PC-9 (cell line): ENCODE data around the gene LCP1. TPM values are rescaled to one million over a fixed set of nuclear protein-coding genes. Genes with fewer than 3 reads are reported as not detected.

Experiments
- BruUV-seq: library from RNA; stranded (reverse); fragments of 400-500 nt; replicated peaks from 2 replicates; lab custom pipeline; 2021; lab: Mats Ljungman, UMichigan
- CTCF ChIA-PET: fragments of 300-600 bp; sonication (Branson Sonifier 250); formaldehyde crosslinking; loops from one replicate; lab custom pipeline; 2022; ENCODE audit warnings: antibody characterized with exemption; lab: Charles Lee
- POLR2A ChIA-PET: fragments of 300-600 bp; sonication (Branson Sonifier 250); formaldehyde crosslinking; loops from one replicate; lab custom pipeline; 2022; ENCODE audit warnings: antibody characterized with exemption; ENCODE audit not compliant: unreplicated experiment; lab: Charles Lee
- DNase-seq, 2 experiments: peaks; one replicate each; pipeline versions ENCODE4 v3.0.0 to v3.0.0-alpha.2; 2015 to 2022; ENCODE audit warnings: mixed read lengths in 1 of 2
- H2AFZ ChIP-seq: fragments of 200-600 bp; sonication (generic); 2 replicates; pipeline ENCODE4 v1.8.1; 2017; ENCODE audit warnings: antibody characterized with exemption
- H3F3A ChIP-seq: fragments of 200-600 bp; sonication (generic); 2 replicates; pipeline ENCODE4 v1.8.1; 2017; ENCODE audit warnings: antibody characterized with exemption, mild to moderate bottlenecking, low read depth; ENCODE audit not compliant: insufficient read depth
- H3K27ac ChIP-seq: fragments of 200-600 bp; sonication (generic); 2 replicates; pipeline ENCODE4 v1.6.1; 2016; ENCODE audit warnings: mixed run types
- H3K27me3 ChIP-seq: fragments of 200-600 bp; sonication (generic); 2 replicates; pipeline ENCODE4 v1.6.1; 2016; ENCODE audit warnings: low read depth, mixed run types; ENCODE audit not compliant: insufficient read depth
- H3K36me3 ChIP-seq: fragments of 200-600 bp; sonication (generic); 2 replicates; pipeline ENCODE4 v1.6.1; 2016; ENCODE audit warnings: low read depth, mixed run types
- H3K4me1 ChIP-seq: fragments of 200-600 bp; sonication (generic); replicated peaks from 2 replicates; pipeline ENCODE4 v1.6.1; 2016; ENCODE audit warnings: mixed run types; ENCODE audit not compliant: insufficient read depth
- H3K4me2 ChIP-seq: fragments of 200-600 bp; sonication (generic); 2 replicates; pipeline ENCODE4 v1.6.1; 2017; ENCODE audit warnings: mixed run types
- H3K4me3 ChIP-seq: fragments of 200-600 bp; sonication (generic); 2 replicates; pipeline ENCODE4 v1.6.1; 2016; ENCODE audit warnings: mixed run types
- H3K79me2 ChIP-seq: fragments of 200-600 bp; sonication (generic); 2 replicates; pipeline ENCODE4 v1.6.1; 2017; ENCODE audit warnings: low read depth, mixed run types
- H3K9me2 ChIP-seq: fragments of 200-600 bp; sonication (generic); 2 replicates; pipeline ENCODE4 v1.8.1; 2017; ENCODE audit warnings: mild to moderate bottlenecking; ENCODE audit not compliant: insufficient read depth
- H3K9me3 ChIP-seq: fragments of 200-600 bp; sonication (generic); 2 replicates; pipeline ENCODE4 v1.8.1; 2016; ENCODE audit warnings: low read depth; ENCODE audit not compliant: insufficient read depth
- H4K20me1 ChIP-seq: fragments of 200-600 bp; sonication (generic); 2 replicates; pipeline ENCODE4 v1.8.1; 2017; ENCODE audit not compliant: insufficient read depth
- CTCF ChIP-seq: fragments of 200-600 bp; sonication (generic); conservative IDR thresholded peaks from 2 replicates; pipeline ENCODE4 v1.6.1; 2017; ENCODE audit warnings: mixed run types, antibody characterized with exemption, mild to moderate bottlenecking, moderate library complexity
- EZH2 ChIP-seq: fragments of 200-600 bp; sonication (generic); IDR thresholded peaks from 2 replicates; pipeline ENCODE4 v1.8.0; 2017; ENCODE audit warnings: antibody characterized with exemption, low read depth
- intact Hi-C: fragments of 100-400 bp; cut with micrococcal nuclease; formaldehyde crosslinking; loops from one replicate; pipeline ENCODE4 v1.10.0; 2022; ENCODE audit not compliant: unreplicated experiment
- total RNA-seq: library from RNA; stranded (reverse); gene quantifications from 2 replicates; pipeline ENCODE4 v1.2.3, GENCODE V29; 2021

The LCP1 gene
- total RNA-seq, 1 experiment from 2014 or later, result 197 TPM

- intact Hi-C loops, result no loop called here
- TF ChIP-seq EZH2 (no peak), CTCF (no peak)
- H3K36me3 ChIP-seq, result no peaks in the 10 kb centered on the region
- no peak overlapping the region for H3K4me3 ChIP-seq
- H4K20me1 ChIP-seq, result no peaks in the 10 kb centered on the region
- BruUV-seq, result no TSS peak
- H3K4me1 ChIP-seq, result no peaks in the 10 kb centered on the region
- H3K27ac ChIP-seq, result no peak overlapping the region
- no peak overlapping the region for H2AFZ ChIP-seq
- no peaks in the 10 kb centered on the region for H3K27me3 ChIP-seq
- ChIA-PET CTCF (no interaction called here), POLR2A (no interaction called here)
- no peak overlapping the region for H3K4me2 ChIP-seq
- H3K79me2 ChIP-seq, result no peaks in the 10 kb centered on the region
- no peaks in the 10 kb centered on the region for H3F3A ChIP-seq
- no peaks in the 10 kb centered on the region for H3K9me2 ChIP-seq
- no peak for DNase-seq
- H3K9me3 ChIP-seq, result no peaks in the 10 kb centered on the region
These were observed 70.8 kb downstream of the LCP1 start for GRCh38 chr13:46111151-46111550.

- Histone ChIP-seq H3K36me3 (no peaks in the 10 kb centered on the region), H3K27me3 (no peaks in the 10 kb centered on the region), H3K9me2 (no peaks in the 10 kb centered on the region), H2AFZ (no peak overlapping the region), H3K4me1 (no peaks in the 10 kb centered on the region), H3K4me2 (no peak overlapping the region), H4K20me1 (no peaks in the 10 kb centered on the region), H3K27ac (no peak overlapping the region), H3K79me2 (no peaks in the 10 kb centered on the region), H3K4me3 (no peak overlapping the region), H3K9me3 (no peaks in the 10 kb centered on the region), H3F3A (no peaks in the 10 kb centered on the region)
- no peak for DNase-seq
- ChIA-PET POLR2A (no interaction called here), CTCF (no interaction called here)
- intact Hi-C loops, result no loop called here
- no TSS peak for BruUV-seq
- TF ChIP-seq CTCF, result no peak
- no peak for TF ChIP-seq EZH2
These were observed 72.5 kb downstream of the LCP1 start for GRCh38 chr13:46109451-46109850.

DNA sequence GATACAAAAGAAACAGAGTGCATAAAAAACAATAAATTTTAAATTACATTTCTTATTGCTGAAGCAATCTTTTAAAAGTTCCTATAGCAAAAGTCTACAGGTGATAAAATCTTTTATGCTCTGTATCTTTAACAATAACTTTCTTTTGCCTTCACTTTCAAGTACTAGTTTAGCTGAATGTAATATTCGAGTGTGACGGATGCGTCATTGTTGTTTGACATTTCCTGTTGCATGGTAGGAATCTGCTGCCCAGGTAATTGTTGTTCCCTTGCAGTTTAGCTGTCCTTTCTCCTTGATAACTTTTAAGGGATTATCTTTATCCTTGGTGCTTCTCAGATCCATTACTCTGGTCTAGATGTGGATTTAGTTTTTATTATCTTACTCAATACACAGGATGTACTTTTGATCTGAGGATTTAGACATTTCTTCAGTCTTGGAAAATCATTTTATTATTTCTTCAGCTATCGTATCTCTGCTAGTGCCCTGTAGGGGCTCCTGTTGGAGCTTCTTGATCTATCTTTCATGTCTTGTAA lies 75.1 kb downstream of the LCP1 start:
- Histone ChIP-seq H3K36me3 (no peaks in the 10 kb centered on the region), H3K79me2 (no peaks in the 10 kb centered on the region), H2AFZ (no peak overlapping the region), H3K4me3 (no peak overlapping the region), H3K27me3 (no peaks in the 10 kb centered on the region), H3F3A (no peaks in the 10 kb centered on the region), H3K4me1 (no peaks in the 10 kb centered on the region), H4K20me1 (no peaks in the 10 kb centered on the region), H3K27ac (no peak overlapping the region), H3K4me2 (no peak overlapping the region), H3K9me2 (no peaks in the 10 kb centered on the region), H3K9me3 (no peaks in the 10 kb centered on the region)
- POLR2A ChIA-PET, result no interaction called here
- DNase-seq, result no peak
- CTCF ChIA-PET, result no interaction called here
- BruUV-seq, result no TSS peak
- no peak for TF ChIP-seq EZH2
- no peak for TF ChIP-seq CTCF
- intact Hi-C loops, result no loop called here
